Measurements from ENCODE around the gene KCMF1. TPM values are rescaled to one million over a fixed set of nuclear protein-coding genes. Genes with fewer than 3 reads are reported as not detected.

Gene KCMF1
- total and polyA plus RNA-seq, 2 donors (not counting 1 experiment from before 2014, with no cell fraction given) = 43.7 to 81.5 TPM

- peaks cover 26 to 32% of the 10 kb centered on the region in 2 donors for H3K4me1 ChIP-seq (ENCODE audit: control insufficient read depth in 2 of 2, insufficient read depth in 2 of 2, low read length in 2 of 2)
- Mint-ChIP-seq H3K9me3 (ENCODE audit: insufficient read depth) (no peaks in the 10 kb centered on the region), H3K4me3 (no peak overlapping the region), H3K4me1 (peaks cover 57% of the 10 kb centered on the region), H3K27me3 (no peaks in the 10 kb centered on the region), H3K27ac (no peak overlapping the region)
- TF ChIP-seq, protein P1, sequence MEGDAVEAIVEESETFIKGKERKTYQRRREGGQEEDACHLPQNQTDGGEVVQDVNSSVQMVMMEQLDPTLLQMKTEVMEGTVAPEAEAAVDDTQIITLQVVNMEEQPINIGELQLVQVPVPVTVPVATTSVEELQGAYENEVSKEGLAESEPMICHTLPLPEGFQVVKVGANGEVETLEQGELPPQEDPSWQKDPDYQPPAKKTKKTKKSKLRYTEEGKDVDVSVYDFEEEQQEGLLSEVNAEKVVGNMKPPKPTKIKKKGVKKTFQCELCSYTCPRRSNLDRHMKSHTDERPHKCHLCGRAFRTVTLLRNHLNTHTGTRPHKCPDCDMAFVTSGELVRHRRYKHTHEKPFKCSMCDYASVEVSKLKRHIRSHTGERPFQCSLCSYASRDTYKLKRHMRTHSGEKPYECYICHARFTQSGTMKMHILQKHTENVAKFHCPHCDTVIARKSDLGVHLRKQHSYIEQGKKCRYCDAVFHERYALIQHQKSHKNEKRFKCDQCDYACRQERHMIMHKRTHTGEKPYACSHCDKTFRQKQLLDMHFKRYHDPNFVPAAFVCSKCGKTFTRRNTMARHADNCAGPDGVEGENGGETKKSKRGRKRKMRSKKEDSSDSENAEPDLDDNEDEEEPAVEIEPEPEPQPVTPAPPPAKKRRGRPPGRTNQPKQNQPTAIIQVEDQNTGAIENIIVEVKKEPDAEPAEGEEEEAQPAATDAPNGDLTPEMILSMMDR (IDR thresholded peaks at IDR 0.05) = peak; percentile 21
- no peak for TF ChIP-seq EZH2 (IDR thresholded peaks at IDR 0.05; ENCODE audit: borderline replicate concordance, insufficient read depth, low read depth, low read length, poor library complexity, severe bottlenecking)
- ChIA-PET CTCF (interaction anchor here (0.7 to 1.8 kb wide), 15 partner anchors 9 to 422 kb away, joined by 3 to 6 read pairs (median 3); no protein-coding TSS in a partner anchor), POLR2A (interaction anchor here (0.6 kb wide), 1 partner anchor 56 kb away, joined by 3 read pairs; no protein-coding TSS in a partner anchor)
- H3K27me3 ChIP-seq (replicated peaks in 1 of 4; ENCODE audit: control extremely low read depth in 1 of 4, control insufficient read depth in 3 of 4, insufficient read depth in 4 of 4, low read length in 3 of 4) = no peaks in the 10 kb centered on the region
- intact Hi-C loops (cut with micrococcal nuclease) = no loop called here
- ATAC-seq (ENCODE audit: low read depth) (no peak), DNase-seq (no peak)
- H3K9me3 ChIP-seq (ENCODE audit: control extremely low read depth in 1 of 3, control insufficient read depth in 2 of 3, insufficient read depth in 1 of 3, low read length in 2 of 3) = no peaks in the 10 kb centered on the region
- no peak overlapping the region for H3K4me3 ChIP-seq (ENCODE audit: control extremely low read depth in 1 of 5, extremely low read depth in 1 of 5, insufficient read depth in 1 of 5, low read depth in 2 of 5, low read length in 4 of 5)
- peaks cover 99% of the 10 kb centered on the region for H3K79me2 ChIP-seq (ENCODE audit: control insufficient read depth, insufficient read depth, low read length)
- no peak overlapping the region for H2AFZ ChIP-seq (ENCODE audit: insufficient read depth, low read depth, low read length, poor library complexity, severe bottlenecking)
- H3K4me2 ChIP-seq (replicated peaks; ENCODE audit: low read depth, low read length, poor library complexity, severe bottlenecking) = no peak overlapping the region
- no peak overlapping the region for H3K9ac ChIP-seq (ENCODE audit: low read length)
- no peak overlapping the region for H3K27ac ChIP-seq (ENCODE audit: low read length in 2 of 2)
- peaks cover 36% of the 10 kb centered on the region for H4K20me1 ChIP-seq (ENCODE audit: control insufficient read depth, insufficient read depth, low read length, poor library complexity, severe bottlenecking)
- peaks cover 0 to 2% of the 10 kb centered on the region in 2 experiments for H3K36me3 ChIP-seq (replicated peaks in 1 of 2; ENCODE audit: control extremely low read depth in 1 of 2, control insufficient read depth in 1 of 2, extremely low read depth in 1 of 2, insufficient read depth in 2 of 2, low read length in 1 of 2)
- 79% methylated on average over 4 of the region's 8 CpGs for WGBS (ENCODE audit: insufficient coverage)
Measured at GRCh38 chr2:85018049-85018447, 47.1 kb downstream of the KCMF1 start.

- Mint-ChIP-seq H3K27me3 (no peaks in the 10 kb centered on the region), H3K4me1 (peaks cover 49% of the 10 kb centered on the region), H3K9me3 (ENCODE audit: insufficient read depth) (no peaks in the 10 kb centered on the region), H3K27ac (no peak overlapping the region), H3K4me3 (no peak overlapping the region)
- peaks cover 0 to 4% (median 0%) of the 10 kb centered on the region in 3 donors for H3K9me3 ChIP-seq (ENCODE audit: control extremely low read depth in 1 of 3, control insufficient read depth in 2 of 3, insufficient read depth in 1 of 3, low read length in 2 of 3)
- H3K36me3 ChIP-seq (replicated peaks in 1 of 2; ENCODE audit: control extremely low read depth in 1 of 2, control insufficient read depth in 1 of 2, extremely low read depth in 1 of 2, insufficient read depth in 2 of 2, low read length in 1 of 2) = peaks cover 0 to 2% of the 10 kb centered on the region in 2 experiments
- TF ChIP-seq, protein P1 (IDR thresholded peaks at IDR 0.05) = no peak
- no peak for TF ChIP-seq EZH2 (IDR thresholded peaks at IDR 0.05; ENCODE audit: borderline replicate concordance, insufficient read depth, low read depth, low read length, poor library complexity, severe bottlenecking)
- H3K27ac ChIP-seq (ENCODE audit: low read length in 2 of 2) = peak overlapping the region in 1 of 2 donors; percentile 1
- H3K4me2 ChIP-seq (replicated peaks; ENCODE audit: low read depth, low read length, poor library complexity, severe bottlenecking) = no peak overlapping the region
- H3K79me2 ChIP-seq (ENCODE audit: control insufficient read depth, insufficient read depth, low read length) = peaks cover 99% of the 10 kb centered on the region
- H4K20me1 ChIP-seq (ENCODE audit: control insufficient read depth, insufficient read depth, low read length, poor library complexity, severe bottlenecking) = peaks cover 26% of the 10 kb centered on the region
- DNase-seq = no peak
- peaks cover 21 to 23% of the 10 kb centered on the region in 2 donors for H3K4me1 ChIP-seq (ENCODE audit: control insufficient read depth in 2 of 2, insufficient read depth in 2 of 2, low read length in 2 of 2)
- ChIA-PET POLR2A (no interaction called here), CTCF (interaction anchor here (1.1 kb wide), 1 partner anchor 76 kb away, joined by 3 read pairs; no protein-coding TSS in a partner anchor)
- H3K27me3 ChIP-seq (replicated peaks in 1 of 4; ENCODE audit: control extremely low read depth in 1 of 4, control insufficient read depth in 3 of 4, insufficient read depth in 4 of 4, low read length in 3 of 4) = no peaks in the 10 kb centered on the region
- ATAC-seq (ENCODE audit: low read depth) = no peak
- intact Hi-C loops (cut with micrococcal nuclease) = no loop called here
- no peak overlapping the region for H3K4me3 ChIP-seq (ENCODE audit: control extremely low read depth in 1 of 5, extremely low read depth in 1 of 5, insufficient read depth in 1 of 5, low read depth in 2 of 5, low read length in 4 of 5)
- H3K9ac ChIP-seq (ENCODE audit: low read length) = no peak overlapping the region
- H2AFZ ChIP-seq (ENCODE audit: insufficient read depth, low read depth, low read length, poor library complexity, severe bottlenecking) = no peak overlapping the region
Measured at GRCh38 chr2:85019121-85019520, 48.2 kb downstream of the KCMF1 start.
